HEK293 (cell line): ENCODE measurements around the gene ZNF202.

ENCODE experiments used
- CTCF ChIA-PET: fragments of 350-600 bp; formaldehyde crosslinking; extraction: SDS; loops from one replicate; lab custom pipeline; 2021; ENCODE audit warnings: antibody characterized with exemption; lab: Yijun Ruan, JAX
- POLR2A ChIA-PET: fragments of 300-600 bp; formaldehyde crosslinking; extraction: SDS; loops from one replicate; lab custom pipeline; 2020; ENCODE audit warnings: antibody characterized with exemption, inconsistent platforms; lab: Yijun Ruan, JAX
- H3K27ac ChIP-seq: fragments of 200-500 bp; sonication (Bioruptor generic); 2 replicates; pipeline ENCODE4 v1.5.1; 2014; ENCODE audit warnings: low read depth, low read length, control low read depth, inconsistent platforms; ENCODE audit errors: extremely low read depth
- H3K36me3 ChIP-seq, 2 experiments: fragments of 200-500 bp in 1 of 2; sonication (Bioruptor generic) in 1 of 2; 1 replicate in 1 of 2; 2 replicates in 1 of 2; pipeline ENCODE4 v1.5.1; 2014 to 2017; ENCODE audit warnings: inconsistent platforms in 2 of 2, low read length in 2 of 2; ENCODE audit not compliant: control insufficient read depth in 2 of 2, insufficient read depth in 1 of 2
- H3K4me1 ChIP-seq: fragments of 200-500 bp; sonication (Bioruptor generic); 2 replicates; pipeline ENCODE4 v1.5.1; 2014; ENCODE audit warnings: mild to moderate bottlenecking, low read length, inconsistent platforms; ENCODE audit not compliant: control insufficient read depth, insufficient read depth
- H3K4me3 ChIP-seq: 2 replicates; pipeline ENCODE4 v1.5.1; 2011; ENCODE audit warnings: low read depth, mild to moderate bottlenecking, control low read depth, low read length, moderate library complexity
- H3K9me3 ChIP-seq: fragments of 200-500 bp; sonication (Bioruptor generic); 2 replicates; pipeline ENCODE4 v1.5.1; 2014; ENCODE audit warnings: low read depth, low read length, inconsistent platforms; ENCODE audit not compliant: control insufficient read depth, insufficient read depth
- GLI2 ChIP-seq: fragments of 450-650 bp; formaldehyde crosslinking; IDR thresholded peaks from 2 replicates; pipeline ENCODE4; 2017; ENCODE audit warnings: missing biosample characterization, missing genetic modification characterization, low read depth, borderline replicate concordance
- GLIS1 ChIP-seq: fragments of 450-650 bp; formaldehyde crosslinking; IDR thresholded peaks from 2 replicates; pipeline ENCODE4 v1.5.1; 2016; ENCODE audit warnings: missing biosample characterization, missing genetic modification characterization
- KLF16 ChIP-seq: fragments of 450-650 bp; formaldehyde crosslinking; IDR thresholded peaks from 2 replicates; pipeline ENCODE4 v1.5.1; 2017; ENCODE audit warnings: missing biosample characterization, missing genetic modification characterization
- KLF7 ChIP-seq: fragments of 450-650 bp; formaldehyde crosslinking; IDR thresholded peaks from 2 replicates; pipeline ENCODE4 v1.5.1; 2016; ENCODE audit warnings: missing biosample characterization, missing genetic modification characterization, borderline replicate concordance
- KLF8 ChIP-seq: fragments of 450-650 bp; formaldehyde crosslinking; IDR thresholded peaks from 2 replicates; pipeline ENCODE4 v1.5.1; 2016; ENCODE audit warnings: missing biosample characterization, missing genetic modification characterization
- PRDM10 ChIP-seq: fragments of 450-650 bp; formaldehyde crosslinking; IDR thresholded peaks from 2 replicates; pipeline ENCODE4 v1.5.1; 2016; ENCODE audit warnings: missing biosample characterization, missing genetic modification characterization
- REPIN1 ChIP-seq: fragments of 450-650 bp; formaldehyde crosslinking; IDR thresholded peaks from 2 replicates; pipeline ENCODE4 v1.5.1; 2017; ENCODE audit warnings: missing biosample characterization, missing genetic modification characterization, low read depth
- ZBTB1 ChIP-seq: fragments of 450-650 bp; formaldehyde crosslinking; IDR thresholded peaks from 2 replicates; pipeline ENCODE4 v1.5.1; 2016; ENCODE audit warnings: missing biosample characterization, missing genetic modification characterization
- ZFP37 ChIP-seq: fragments of 450-650 bp; formaldehyde crosslinking; IDR thresholded peaks from 2 replicates; pipeline ENCODE4 v1.5.1; 2016; ENCODE audit warnings: missing biosample characterization, missing genetic modification characterization
- ZNF133 ChIP-seq: fragments of 450-650 bp; formaldehyde crosslinking; IDR thresholded peaks from 2 replicates; pipeline ENCODE4 v1.5.1; 2016; ENCODE audit warnings: missing biosample characterization, missing genetic modification characterization
- ZNF155 ChIP-seq: fragments of 450-650 bp; formaldehyde crosslinking; IDR thresholded peaks from 2 replicates; pipeline ENCODE4 v1.5.1; 2016; ENCODE audit warnings: missing biosample characterization, missing genetic modification characterization
- ZNF23 ChIP-seq: fragments of 450-650 bp; formaldehyde crosslinking; IDR thresholded peaks from 2 replicates; pipeline ENCODE4 v1.5.1; 2016; ENCODE audit warnings: missing biosample characterization, missing genetic modification characterization, borderline replicate concordance
- ZNF24 ChIP-seq: fragments of 450-650 bp; formaldehyde crosslinking; IDR thresholded peaks from 2 replicates; pipeline ENCODE4 v1.5.1; 2016; ENCODE audit warnings: missing biosample characterization, missing genetic modification characterization
- ZNF366 ChIP-seq: fragments of 450-650 bp; formaldehyde crosslinking; conservative IDR thresholded peaks from 2 replicates; pipeline ENCODE4 v1.5.1; 2016; ENCODE audit warnings: missing biosample characterization, missing genetic modification characterization
- ZNF423 ChIP-seq: fragments of 450-650 bp; formaldehyde crosslinking; IDR thresholded peaks from 2 replicates; pipeline ENCODE4 v1.5.1; 2016; ENCODE audit warnings: missing biosample characterization, missing genetic modification characterization
- ZNF426 ChIP-seq: fragments of 450-650 bp; formaldehyde crosslinking; IDR thresholded peaks from 2 replicates; pipeline ENCODE4 v1.5.1; 2017; ENCODE audit warnings: missing biosample characterization, missing genetic modification characterization, mild to moderate bottlenecking, inconsistent platforms, moderate library complexity
- ZNF513 ChIP-seq: fragments of 450-650 bp; IDR thresholded peaks from 2 replicates; pipeline ENCODE4 v1.5.1; 2018; ENCODE audit warnings: missing biosample characterization, missing genetic modification characterization
- ZNF529 ChIP-seq: fragments of 450-650 bp; formaldehyde crosslinking; IDR thresholded peaks from 2 replicates; pipeline ENCODE4 v1.5.1; 2017; ENCODE audit warnings: missing genetic modification characterization, missing biosample characterization; ENCODE audit not compliant: insufficient replicate concordance
- ZNF561 ChIP-seq: fragments of 450-650 bp; IDR thresholded peaks from 2 replicates; pipeline ENCODE4 v1.5.1; 2018; ENCODE audit warnings: missing biosample characterization, missing genetic modification characterization, borderline replicate concordance
- ZNF585B ChIP-seq: fragments of 450-650 bp; formaldehyde crosslinking; IDR thresholded peaks from 2 replicates; pipeline ENCODE4 v1.5.1; 2016; ENCODE audit warnings: missing biosample characterization, missing genetic modification characterization
- ZNF654 ChIP-seq: fragments of 450-650 bp; formaldehyde crosslinking; IDR thresholded peaks from 2 replicates; pipeline ENCODE4 v1.5.1; 2016; ENCODE audit warnings: low read depth, missing biosample characterization, missing genetic modification characterization
- ZNF658 ChIP-seq: fragments of 450-650 bp; formaldehyde crosslinking; IDR thresholded peaks from 2 replicates; pipeline ENCODE4; 2016; ENCODE audit warnings: missing biosample characterization, missing genetic modification characterization
- ZNF707 ChIP-seq: fragments of 450-650 bp; formaldehyde crosslinking; IDR thresholded peaks from 2 replicates; pipeline ENCODE4 v1.5.1; 2016; ENCODE audit warnings: missing biosample characterization, missing genetic modification characterization
- ZNF76 ChIP-seq: fragments of 450-650 bp; formaldehyde crosslinking; IDR thresholded peaks from 2 replicates; pipeline ENCODE4; 2016; ENCODE audit warnings: low read depth, missing biosample characterization, missing genetic modification characterization, borderline replicate concordance
- ZNF768 ChIP-seq: fragments of 450-650 bp; formaldehyde crosslinking; IDR thresholded peaks from 2 replicates; pipeline ENCODE4 v1.5.1; 2018; ENCODE audit warnings: missing biosample characterization, mild to moderate bottlenecking, missing genetic modification characterization
- ZNF785 ChIP-seq: fragments of 450-650 bp; formaldehyde crosslinking; IDR thresholded peaks from 2 replicates; pipeline ENCODE4 v1.5.1; 2016; ENCODE audit warnings: missing biosample characterization, missing genetic modification characterization
- ZNF792 ChIP-seq: fragments of 450-650 bp; formaldehyde crosslinking; IDR thresholded peaks from 2 replicates; pipeline ENCODE4 v1.5.1; 2016; ENCODE audit warnings: missing biosample characterization, missing genetic modification characterization
- ZNF843 ChIP-seq: fragments of 450-650 bp; formaldehyde crosslinking; IDR thresholded peaks from 2 replicates; pipeline ENCODE4 v1.5.1; 2016; ENCODE audit warnings: missing biosample characterization, missing genetic modification characterization
- ZXDB ChIP-seq: fragments of 450-650 bp; formaldehyde crosslinking; IDR thresholded peaks from 2 replicates; pipeline ENCODE4 v1.5.1; 2016; ENCODE audit warnings: missing biosample characterization, missing genetic modification characterization
- TF ChIP-seq, protein P1 (sequence below): fragments of 450-650 bp; formaldehyde crosslinking; conservative IDR thresholded peaks from 2 replicates; pipeline ENCODE4 v1.5.1; 2016; ENCODE audit warnings: low read depth, missing biosample characterization, missing genetic modification characterization

Gene ZNF202

GRCh38 chr11:123690485-123690884 lies 51.0 kb downstream of the ZNF202 start (continued):
- TF ChIP-seq, protein P1, sequence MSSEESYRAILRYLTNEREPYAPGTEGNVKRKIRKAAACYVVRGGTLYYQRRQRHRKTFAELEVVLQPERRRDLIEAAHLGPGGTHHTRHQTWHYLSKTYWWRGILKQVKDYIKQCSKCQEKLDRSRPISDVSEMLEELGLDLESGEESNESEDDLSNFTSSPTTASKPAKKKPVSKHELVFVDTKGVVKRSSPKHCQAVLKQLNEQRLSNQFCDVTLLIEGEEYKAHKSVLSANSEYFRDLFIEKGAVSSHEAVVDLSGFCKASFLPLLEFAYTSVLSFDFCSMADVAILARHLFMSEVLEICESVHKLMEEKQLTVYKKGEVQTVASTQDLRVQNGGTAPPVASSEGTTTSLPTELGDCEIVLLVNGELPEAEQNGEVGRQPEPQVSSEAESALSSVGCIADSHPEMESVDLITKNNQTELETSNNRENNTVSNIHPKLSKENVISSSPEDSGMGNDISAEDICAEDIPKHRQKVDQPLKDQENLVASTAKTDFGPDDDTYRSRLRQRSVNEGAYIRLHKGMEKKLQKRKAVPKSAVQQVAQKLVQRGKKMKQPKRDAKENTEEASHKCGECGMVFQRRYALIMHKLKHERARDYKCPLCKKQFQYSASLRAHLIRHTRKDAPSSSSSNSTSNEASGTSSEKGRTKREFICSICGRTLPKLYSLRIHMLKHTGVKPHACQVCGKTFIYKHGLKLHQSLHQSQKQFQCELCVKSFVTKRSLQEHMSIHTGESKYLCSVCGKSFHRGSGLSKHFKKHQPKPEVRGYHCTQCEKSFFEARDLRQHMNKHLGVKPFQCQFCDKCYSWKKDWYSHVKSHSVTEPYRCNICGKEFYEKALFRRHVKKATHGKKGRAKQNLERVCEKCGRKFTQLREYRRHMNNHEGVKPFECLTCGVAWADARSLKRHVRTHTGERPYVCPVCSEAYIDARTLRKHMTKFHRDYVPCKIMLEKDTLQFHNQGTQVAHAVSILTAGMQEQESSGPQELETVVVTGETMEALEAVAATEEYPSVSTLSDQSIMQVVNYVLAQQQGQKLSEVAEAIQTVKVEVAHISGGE (tag by site-specific recombination) = no peak
- TF ChIP-seq ZNF366 = no peak
- TF ChIP-seq ZNF529 (tag by site-specific recombination) = no peak
- no peak for TF ChIP-seq ZNF792 (tag by site-specific recombination)
- no peak for TF ChIP-seq KLF16 (tag by site-specific recombination)
- no peak for TF ChIP-seq ZNF24 (tag by site-specific recombination)
- TF ChIP-seq ZNF843 = no peak
- no peak for TF ChIP-seq KLF7 (tag by site-specific recombination)
- TF ChIP-seq ZNF426 (tag by site-specific recombination) = no peak
- TF ChIP-seq ZNF76 (tag by site-specific recombination) = no peak
- no peak for TF ChIP-seq ZNF707 (tag by site-specific recombination)
- no peak for TF ChIP-seq ZNF423 (tag by site-specific recombination)

GRCh38 chr11:123684601-123685000 lies 56.9 kb downstream of the ZNF202 start:
- Histone ChIP-seq H3K4me1 (no peaks in the 10 kb centered on the region), H3K9me3 (no peaks in the 10 kb centered on the region), H3K27ac (no peak overlapping the region), H3K36me3 (no peaks in the 10 kb centered on the region), H3K4me3 (no peak overlapping the region)
- CTCF ChIA-PET = interaction anchor here (1.9 kb wide), 1 partner anchor 22 kb away, joined by 8 read pairs; no protein-coding TSS in a partner anchor
- TF ChIP-seq KLF8 (tag by site-specific recombination) = no peak
- TF ChIP-seq ZBTB1 (tag by site-specific recombination) = no peak
- no peak for TF ChIP-seq KLF16 (tag by site-specific recombination)
- TF ChIP-seq ZFP37 (tag by site-specific recombination) = no peak
- TF ChIP-seq GLIS1 (tag by site-specific recombination) = no peak
- TF ChIP-seq ZNF561 (tag by site-specific recombination) = no peak
- no peak for TF ChIP-seq ZNF133 (tag by site-specific recombination)
- TF ChIP-seq GLI2 = no peak
- TF ChIP-seq ZNF155 (tag by site-specific recombination) = no peak
- TF ChIP-seq ZNF654 = no peak
- no peak for TF ChIP-seq REPIN1
- TF ChIP-seq ZNF513 (tag by site-specific recombination) = no peak
- TF ChIP-seq ZNF658 (tag by site-specific recombination) = no peak
- TF ChIP-seq ZNF785 (tag by site-specific recombination) = no peak
- TF ChIP-seq ZNF585B (tag by site-specific recombination) = no peak
- no peak for TF ChIP-seq ZNF768 (tag by site-specific recombination)
- no peak for TF ChIP-seq ZNF23 (tag by site-specific recombination)
- no peak for TF ChIP-seq PRDM10 (tag by site-specific recombination)
- no peak for TF ChIP-seq ZXDB (tag by site-specific recombination)
- POLR2A ChIA-PET = no interaction called here
